ENCODE results near the gene DSCAM. TPM values are rescaled to one million over a fixed set of nuclear protein-coding genes. Genes with fewer than 3 reads are reported as not detected.

Gene DSCAM
- total RNA-seq, 1 donor from 2014 or later: 2.7 TPM

DNA sequence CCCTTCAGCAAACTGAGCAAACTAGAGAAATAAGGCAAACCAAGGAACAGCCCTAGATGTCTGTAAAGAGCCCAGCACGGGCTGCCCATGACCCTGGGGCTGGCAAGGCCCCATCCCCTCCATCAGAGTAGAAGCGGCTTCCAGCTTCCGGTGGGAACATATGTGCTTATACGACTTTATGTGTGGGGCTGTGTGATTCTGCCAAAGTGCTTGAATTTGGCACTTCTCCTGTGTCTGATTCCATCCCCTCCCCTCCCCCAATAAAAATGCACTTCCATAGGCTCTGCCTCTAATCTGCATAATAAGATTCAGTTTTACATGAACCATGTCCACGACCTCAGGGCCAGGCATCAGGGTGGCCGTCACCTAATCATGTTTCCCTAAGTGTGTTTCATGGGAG is 236.6 kb downstream of the DSCAM start:
- no peak for DNase-seq (ENCODE audit: low spot score, unreplicated experiment)
- H3K4me1 Mint-ChIP-seq (ENCODE audit: low read depth): no peaks in the 10 kb centered on the region
- TF ChIP-seq, protein P1, sequence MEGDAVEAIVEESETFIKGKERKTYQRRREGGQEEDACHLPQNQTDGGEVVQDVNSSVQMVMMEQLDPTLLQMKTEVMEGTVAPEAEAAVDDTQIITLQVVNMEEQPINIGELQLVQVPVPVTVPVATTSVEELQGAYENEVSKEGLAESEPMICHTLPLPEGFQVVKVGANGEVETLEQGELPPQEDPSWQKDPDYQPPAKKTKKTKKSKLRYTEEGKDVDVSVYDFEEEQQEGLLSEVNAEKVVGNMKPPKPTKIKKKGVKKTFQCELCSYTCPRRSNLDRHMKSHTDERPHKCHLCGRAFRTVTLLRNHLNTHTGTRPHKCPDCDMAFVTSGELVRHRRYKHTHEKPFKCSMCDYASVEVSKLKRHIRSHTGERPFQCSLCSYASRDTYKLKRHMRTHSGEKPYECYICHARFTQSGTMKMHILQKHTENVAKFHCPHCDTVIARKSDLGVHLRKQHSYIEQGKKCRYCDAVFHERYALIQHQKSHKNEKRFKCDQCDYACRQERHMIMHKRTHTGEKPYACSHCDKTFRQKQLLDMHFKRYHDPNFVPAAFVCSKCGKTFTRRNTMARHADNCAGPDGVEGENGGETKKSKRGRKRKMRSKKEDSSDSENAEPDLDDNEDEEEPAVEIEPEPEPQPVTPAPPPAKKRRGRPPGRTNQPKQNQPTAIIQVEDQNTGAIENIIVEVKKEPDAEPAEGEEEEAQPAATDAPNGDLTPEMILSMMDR (IDR thresholded peaks at IDR 0.05; ENCODE audit: unreplicated experiment): no peak
- peaks cover 3% of the 10 kb centered on the region for H3K36me3 Mint-ChIP-seq (ENCODE audit: insufficient read depth)
- H3K27me3 Mint-ChIP-seq: no peaks in the 10 kb centered on the region
- H3K27ac Mint-ChIP-seq: no peak overlapping the region
- H3K9me3 Mint-ChIP-seq (ENCODE audit: low read depth): peaks cover 10% of the 10 kb centered on the region
- H3K4me3 Mint-ChIP-seq (ENCODE audit: low read depth): no peak overlapping the region

DNA sequence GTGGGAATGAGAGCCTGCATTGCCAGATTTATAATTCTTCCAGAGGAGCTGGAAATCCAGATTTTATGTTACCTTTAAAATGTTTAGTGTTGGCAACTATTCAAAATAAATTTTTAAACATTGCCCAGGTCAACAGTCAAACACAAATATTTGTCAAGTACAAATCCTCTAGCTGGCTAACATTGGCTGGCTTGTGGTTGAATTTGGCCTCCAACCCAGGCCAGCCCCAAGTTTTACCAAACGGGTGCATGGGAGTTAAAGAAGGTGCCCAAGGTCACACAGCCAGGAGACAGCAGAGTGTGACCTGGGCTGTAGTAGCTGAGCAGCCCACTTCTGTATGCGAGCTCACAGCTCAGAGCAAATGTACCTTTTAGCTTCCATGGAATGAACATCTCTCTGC is 240.6 kb downstream of the DSCAM start:
- Mint-ChIP-seq H3K4me1 (ENCODE audit: low read depth) (no peaks in the 10 kb centered on the region), H3K36me3 (ENCODE audit: insufficient read depth) (peaks cover 4% of the 10 kb centered on the region), H3K27me3 (no peaks in the 10 kb centered on the region), H3K27ac (no peak overlapping the region), H3K4me3 (ENCODE audit: low read depth) (no peak overlapping the region), H3K9me3 (ENCODE audit: low read depth) (peaks cover 22% of the 10 kb centered on the region)
- TF ChIP-seq, protein P1 (IDR thresholded peaks at IDR 0.05; ENCODE audit: unreplicated experiment): no peak
- DNase-seq (ENCODE audit: low spot score, unreplicated experiment): no peak

- H3K9me3 Mint-ChIP-seq (ENCODE audit: low read depth): peaks cover 27% of the 10 kb centered on the region
These were observed 241.9 kb downstream of the DSCAM start for GRCh38 chr21:40605094-40605493.

GRCh38 chr21:40603774-40604173 is 243.2 kb downstream of the DSCAM start:
- Mint-ChIP-seq H3K27me3 (no peaks in the 10 kb centered on the region), H3K9me3 (ENCODE audit: low read depth) (peaks cover 33% of the 10 kb centered on the region), H3K27ac (no peak overlapping the region)

More at GRCh38 chr21:40605094-40605493, 241.9 kb downstream of the DSCAM start:
- Mint-ChIP-seq H3K4me3 (ENCODE audit: low read depth) (no peak overlapping the region), H3K4me1 (ENCODE audit: low read depth) (no peaks in the 10 kb centered on the region), H3K36me3 (ENCODE audit: insufficient read depth) (peaks cover 4% of the 10 kb centered on the region), H3K27ac (no peak overlapping the region), H3K27me3 (no peaks in the 10 kb centered on the region)
- TF ChIP-seq, protein P1 (IDR thresholded peaks at IDR 0.05; ENCODE audit: unreplicated experiment): no peak
- no peak for DNase-seq (ENCODE audit: low spot score, unreplicated experiment)

DNA sequence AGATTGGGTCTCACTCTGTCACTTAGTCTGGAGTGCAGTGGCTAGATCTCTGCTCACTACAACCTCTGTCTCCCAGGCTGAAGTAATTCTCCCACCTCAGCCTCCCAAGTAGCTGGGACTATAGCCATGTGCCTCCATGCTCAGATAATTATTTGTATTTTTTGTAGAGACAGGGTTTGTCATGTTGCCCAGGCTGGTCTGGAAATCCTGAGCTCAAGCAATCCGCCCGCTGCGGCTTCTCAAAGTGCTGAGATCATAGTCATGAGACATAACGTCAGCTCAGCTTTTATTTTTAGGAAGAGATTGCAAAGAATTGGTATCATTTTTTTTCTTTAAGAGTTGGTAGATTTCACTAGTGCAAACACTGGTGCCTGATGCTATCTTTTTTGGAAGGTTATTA is 244.9 kb downstream of the DSCAM start:
- DNase-seq (ENCODE audit: low spot score, unreplicated experiment): no peak
- Mint-ChIP-seq H3K27ac (no peak overlapping the region), H3K4me1 (ENCODE audit: low read depth) (no peaks in the 10 kb centered on the region), H3K9me3 (ENCODE audit: low read depth) (peaks cover 29% of the 10 kb centered on the region), H3K27me3 (no peaks in the 10 kb centered on the region), H3K36me3 (ENCODE audit: insufficient read depth) (peaks cover 4% of the 10 kb centered on the region), H3K4me3 (ENCODE audit: low read depth) (no peak overlapping the region)
- TF ChIP-seq, protein P1 (IDR thresholded peaks at IDR 0.05; ENCODE audit: unreplicated experiment): no peak

More at GRCh38 chr21:40603774-40604173, 243.2 kb downstream of the DSCAM start:
- DNase-seq (ENCODE audit: low spot score, unreplicated experiment): no peak
- Mint-ChIP-seq H3K4me1 (ENCODE audit: low read depth) (no peaks in the 10 kb centered on the region), H3K4me3 (ENCODE audit: low read depth) (no peak overlapping the region), H3K36me3 (ENCODE audit: insufficient read depth) (peaks cover 4% of the 10 kb centered on the region)
- TF ChIP-seq, protein P1 (IDR thresholded peaks at IDR 0.05; ENCODE audit: unreplicated experiment): no peak
